Endodermal cell (in vitro differentiated cells): ENCODE measurements around the gene HPSE2. TPM values are rescaled to one million over a fixed set of nuclear protein-coding genes. Genes with fewer than 3 reads are reported as not detected.

Experiments used
- DNase-seq: peaks from one replicate; pipeline ENCODE4 v3.0.0-alpha.2; 2017
- H3K27ac ChIP-seq: 2 replicates; pipeline ENCODE4 v1.5.1; 2013; ENCODE audit warnings: mild to moderate bottlenecking, low read depth, low read length, moderate library complexity
- H3K27me3 ChIP-seq: 2 replicates; pipeline ENCODE4 v1.6.1; 2013; ENCODE audit warnings: mild to moderate bottlenecking, low read length, moderate library complexity; ENCODE audit not compliant: insufficient read depth, control insufficient read depth, poor library complexity, severe bottlenecking
- H3K36me3 ChIP-seq: 2 replicates; pipeline ENCODE4 v1.7.0; 2013; ENCODE audit warnings: mild to moderate bottlenecking, low read length, moderate library complexity; ENCODE audit not compliant: control insufficient read depth, insufficient read depth
- H3K4me1 ChIP-seq: one replicate; pipeline ENCODE4 v1.7.0; 2013; ENCODE audit warnings: low read length; ENCODE audit not compliant: control insufficient read depth, insufficient read depth
- H3K4me3 ChIP-seq: 2 replicates; pipeline ENCODE4 v1.5.1; 2013; ENCODE audit warnings: mild to moderate bottlenecking, low read length, moderate library complexity
- H3K9ac ChIP-seq: 2 replicates; pipeline ENCODE4 v1.6.1; 2013; ENCODE audit warnings: mild to moderate bottlenecking, low read length, moderate library complexity; ENCODE audit not compliant: poor library complexity, severe bottlenecking; ENCODE audit errors: extremely low read depth
- H3K9me3 ChIP-seq: 2 replicates; pipeline ENCODE4 v1.6.1; 2013; ENCODE audit warnings: mild to moderate bottlenecking, low read length, moderate library complexity; ENCODE audit not compliant: control insufficient read depth
- H3K27ac Mint-ChIP-seq: 2 replicates; pipeline ENCODE4 v1.8.0; 2020; ENCODE audit warnings: mixed read lengths
- H3K27me3 Mint-ChIP-seq: 2 replicates; pipeline ENCODE4 v1.8.0; 2021; ENCODE audit warnings: mild to moderate bottlenecking, mixed read lengths; ENCODE audit not compliant: insufficient read depth
- H3K36me3 Mint-ChIP-seq: 2 replicates; pipeline ENCODE4 v1.8.0; 2020; ENCODE audit warnings: low read depth, mixed read lengths
- H3K4me1 Mint-ChIP-seq: 2 replicates; pipeline ENCODE4 v1.8.0; 2020; ENCODE audit warnings: mixed read lengths
- H3K4me3 Mint-ChIP-seq: 2 replicates; pipeline ENCODE4 v1.8.0; 2020; ENCODE audit warnings: mild to moderate bottlenecking, moderate library complexity, mixed read lengths
- H3K9me3 Mint-ChIP-seq: 2 replicates; pipeline ENCODE4 v1.8.0; 2020; ENCODE audit warnings: mild to moderate bottlenecking, mixed read lengths
- WGBS, 2 experiments: methylation state at CpG; one replicate each; pipeline versions ENCODE4 v1.1.5 to v1.1.7; 2013; ENCODE audit warnings: missing lambda C conversion rate in 2 of 2, mixed read lengths in 1 of 2; ENCODE audit not compliant: insufficient coverage in 1 of 2, insufficient read length in 1 of 2; 5-methylcytosine and 5-hydroxymethylcytosine counted together
- total RNA-seq, 2 donors: library from RNA; stranded (reverse); fragmentation: NEBNext Ultra II Directional in 1 of 2; extraction: Animal tissue kit (Norgen Biotek cat#: 25700) in 1 of 2; gene quantifications; 2 replicates in 1 of 2; 3 replicates in 1 of 2; pipeline ENCODE4 v1.2.1, GENCODE V29; 2021
- TF ChIP-seq, protein P1 (sequence below): fragments of 200-600 bp; sonication (generic); conservative IDR thresholded peaks from 2 replicates; pipeline ENCODE4 v1.5.0; 2021; ENCODE audit warnings: antibody characterized with exemption, mild to moderate bottlenecking

Gene HPSE2
- total RNA-seq, 2 donors from 2014 or later, result 0.07 to 0.11 TPM

GRCh38 chr10:99123336-99123735 lies 112.3 kb downstream of the HPSE2 start:
- no peaks in the 10 kb centered on the region for H3K27me3 ChIP-seq
- no peak overlapping the region for H3K4me3 Mint-ChIP-seq
- no peaks in the 10 kb centered on the region for H3K36me3 ChIP-seq
- H3K9me3 ChIP-seq, result peaks cover 43% of the 10 kb centered on the region
- H3K27ac ChIP-seq, result no peak overlapping the region
- no peak for DNase-seq
- H3K4me3 ChIP-seq, result no peak overlapping the region
- no peak overlapping the region for H3K27ac Mint-ChIP-seq
- H3K4me1 Mint-ChIP-seq, result peaks cover 2% of the 10 kb centered on the region
- WGBS, 2 experiments, result 88 to 100% methylated on average over 1 to 3 of the region's 3 CpGs
- peaks cover 4% of the 10 kb centered on the region for H3K27me3 Mint-ChIP-seq
- H3K36me3 Mint-ChIP-seq, result no peaks in the 10 kb centered on the region
- peaks cover 6% of the 10 kb centered on the region for H3K4me1 ChIP-seq
- TF ChIP-seq, protein P1, sequence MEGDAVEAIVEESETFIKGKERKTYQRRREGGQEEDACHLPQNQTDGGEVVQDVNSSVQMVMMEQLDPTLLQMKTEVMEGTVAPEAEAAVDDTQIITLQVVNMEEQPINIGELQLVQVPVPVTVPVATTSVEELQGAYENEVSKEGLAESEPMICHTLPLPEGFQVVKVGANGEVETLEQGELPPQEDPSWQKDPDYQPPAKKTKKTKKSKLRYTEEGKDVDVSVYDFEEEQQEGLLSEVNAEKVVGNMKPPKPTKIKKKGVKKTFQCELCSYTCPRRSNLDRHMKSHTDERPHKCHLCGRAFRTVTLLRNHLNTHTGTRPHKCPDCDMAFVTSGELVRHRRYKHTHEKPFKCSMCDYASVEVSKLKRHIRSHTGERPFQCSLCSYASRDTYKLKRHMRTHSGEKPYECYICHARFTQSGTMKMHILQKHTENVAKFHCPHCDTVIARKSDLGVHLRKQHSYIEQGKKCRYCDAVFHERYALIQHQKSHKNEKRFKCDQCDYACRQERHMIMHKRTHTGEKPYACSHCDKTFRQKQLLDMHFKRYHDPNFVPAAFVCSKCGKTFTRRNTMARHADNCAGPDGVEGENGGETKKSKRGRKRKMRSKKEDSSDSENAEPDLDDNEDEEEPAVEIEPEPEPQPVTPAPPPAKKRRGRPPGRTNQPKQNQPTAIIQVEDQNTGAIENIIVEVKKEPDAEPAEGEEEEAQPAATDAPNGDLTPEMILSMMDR, result no peak
- peaks cover 39% of the 10 kb centered on the region for H3K9me3 Mint-ChIP-seq
- H3K9ac ChIP-seq, result no peak overlapping the region

DNA sequence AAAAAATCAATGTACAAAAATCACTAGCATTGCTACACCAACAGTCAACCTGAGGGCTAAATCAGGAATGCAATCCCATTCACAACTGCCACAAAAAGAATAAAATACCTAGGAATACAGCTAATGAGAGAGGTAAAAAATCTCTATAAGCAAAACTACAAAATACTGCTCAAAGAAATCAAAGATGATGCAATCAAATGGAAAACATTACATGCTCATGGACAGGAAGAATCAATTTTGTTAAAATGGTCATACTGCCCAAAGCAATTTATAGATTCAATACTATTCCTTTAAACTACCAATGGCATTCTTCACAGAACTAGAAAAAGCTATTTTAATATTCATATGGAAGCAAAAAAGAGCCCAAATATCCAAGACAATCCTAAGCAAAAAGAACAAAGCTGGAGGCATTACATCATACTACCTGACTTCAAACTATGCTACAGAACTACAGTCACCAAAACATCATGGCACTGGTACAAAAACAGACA lies 116.3 kb downstream of the HPSE2 start:
- DNase-seq, result no peak
- Histone ChIP-seq H3K36me3 (no peaks in the 10 kb centered on the region), H3K27ac (no peak overlapping the region), H3K9me3 (peaks cover 17% of the 10 kb centered on the region), H3K4me1 (no peaks in the 10 kb centered on the region), H3K9ac (no peak overlapping the region), H3K4me3 (no peak overlapping the region), H3K27me3 (no peaks in the 10 kb centered on the region)
- TF ChIP-seq, protein P1, result no peak
- H3K4me1 Mint-ChIP-seq, result no peaks in the 10 kb centered on the region
- H3K27me3 Mint-ChIP-seq, result no peaks in the 10 kb centered on the region
- no peaks in the 10 kb centered on the region for H3K36me3 Mint-ChIP-seq
- H3K27ac Mint-ChIP-seq, result no peak overlapping the region
- H3K9me3 Mint-ChIP-seq, result peaks cover 24% of the 10 kb centered on the region
- H3K4me3 Mint-ChIP-seq, result no peak overlapping the region

GRCh38 chr10:99115703-99116102 lies 119.9 kb downstream of the HPSE2 start:
- Histone ChIP-seq H3K4me1 (no peaks in the 10 kb centered on the region), H3K9me3 (no peaks in the 10 kb centered on the region), H3K4me3 (no peak overlapping the region), H3K36me3 (no peaks in the 10 kb centered on the region), H3K27me3 (no peaks in the 10 kb centered on the region), H3K9ac (no peak overlapping the region), H3K27ac (no peak overlapping the region)
- TF ChIP-seq, protein P1, result no peak
- Mint-ChIP-seq H3K4me1 (no peaks in the 10 kb centered on the region), H3K36me3 (no peaks in the 10 kb centered on the region), H3K4me3 (no peak overlapping the region), H3K9me3 (peaks cover 9% of the 10 kb centered on the region), H3K27ac (no peak overlapping the region), H3K27me3 (no peaks in the 10 kb centered on the region)
- DNase-seq, result no peak
